Mucosa of descending colon (tissue), 3 donors: ENCODE results near the gene CRYZL1. TPM values are rescaled to one million over a fixed set of nuclear protein-coding genes. Genes with fewer than 3 reads are reported as not detected.
"Not testable (repeated sequence)": the region's sequence is repeated elsewhere in the genome, so short reads cannot be mapped to it uniquely, and the experiment has no call there.

ENCODE experiments used
- ATAC-seq: fragments of 200-7000 bp; cut with Tn5 transposase; one replicate; pipeline ENCODE4 v1.9.1; 2020; ENCODE audit warnings: mild to moderate bottlenecking, moderate library complexity
- DNase-seq, 3 donors: peaks; one replicate each; pipeline ENCODE4 v3.0.0-alpha.2; 2020
- H3K36me3 ChIP-seq: fragments of 200-600 bp; one replicate; pipeline ENCODE4 v1.8.0; 2021; ENCODE audit warnings: low read depth, mild to moderate bottlenecking
- H3K4me1 ChIP-seq: fragments of 200-600 bp; one replicate; pipeline ENCODE4 v1.8.0; 2021; ENCODE audit warnings: low read depth, mild to moderate bottlenecking
- H3K4me3 ChIP-seq: fragments of 200-600 bp; one replicate; pipeline ENCODE4 v1.8.0; 2021; ENCODE audit warnings: mild to moderate bottlenecking
- H3K9me3 ChIP-seq: fragments of 200-600 bp; one replicate; pipeline ENCODE4 v1.8.0; 2021; ENCODE audit warnings: mild to moderate bottlenecking
- CTCF ChIP-seq: fragments of 200-600 bp; IDR thresholded peaks from one replicate; pipeline ENCODE4 v1.8.0; 2022; ENCODE audit warnings: antibody characterized with exemption, mild to moderate bottlenecking
- intact Hi-C, 2 donors: fragments of 100-400 bp; cut with DNase I in 1 of 2; cut with micrococcal nuclease in 1 of 2; formaldehyde crosslinking; loops; one replicate each; pipeline versions ENCODE4 v1.11.0 to v1.11.1; 2022; cut with DNase I, micrococcal nuclease
- total RNA-seq, 3 donors: library from RNA; stranded (reverse); fragmentation: NEBNext Ultra II Directional in 2 of 3; extraction: Animal tissue kit (Norgen Biotek cat#: 25700) in 2 of 3; gene quantifications; one replicate each; pipeline versions ENCODE4 v1.2.1 to v1.2.4, GENCODE V29; 2021 to 2023
- donor health status: DM: no; HTN: no; CAD: no; lungs with moderate emphysema.
- donor health status: DM: no; HTN: no; CAD: no.
- donor health status: DM: no; HTN: yes; CAD: no.

The CRYZL1 gene
- total RNA-seq, 3 donors from 2014 or later, result 33.1 to 55.5 (median 34.0) TPM

GRCh38 chr21:33578959-33579542, 62.5 kb downstream of the CRYZL1 start:
- Histone ChIP-seq H3K4me3 (no peak overlapping the region), H3K36me3 (no peaks in the 10 kb centered on the region), H3K9me3 (no peaks in the 10 kb centered on the region), H3K4me1 (no peaks in the 10 kb centered on the region)
- intact Hi-C loops, result no loop called here
- ATAC-seq, result no peak
- DNase-seq, result no peak
- TF ChIP-seq CTCF, result no peak

DNA sequence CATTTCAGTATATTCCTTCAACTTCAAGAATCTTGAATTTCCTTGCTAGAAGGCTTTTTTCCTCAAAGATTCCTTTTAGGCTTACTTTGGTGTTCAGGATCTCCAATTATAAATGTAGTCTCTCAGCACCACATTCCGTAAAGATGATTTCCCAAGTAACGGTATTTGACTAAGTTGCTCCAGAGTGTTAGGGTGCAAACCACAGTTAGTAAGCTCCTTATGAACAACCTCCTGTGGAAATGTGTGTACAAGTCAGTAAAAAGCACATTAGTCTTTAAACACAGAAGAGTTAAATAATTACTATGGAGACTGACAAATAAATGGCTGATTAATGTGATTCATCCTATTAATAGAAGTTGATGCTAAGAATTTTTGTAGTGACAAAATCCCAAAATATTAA, 63.3 kb downstream of the CRYZL1 start:
- intact Hi-C loops, result no loop called here
- Histone ChIP-seq H3K4me1 (no peaks in the 10 kb centered on the region), H3K36me3 (no peaks in the 10 kb centered on the region), H3K9me3 (no peaks in the 10 kb centered on the region), H3K4me3 (no peak overlapping the region)
- DNase-seq (no peak), ATAC-seq (no peak)
- no peak for TF ChIP-seq CTCF

- ATAC-seq, result peak; percentile 82
- H3K4me3 ChIP-seq, H3K9me3 ChIP-seq, DNase-seq, H3K36me3 ChIP-seq, H3K4me1 ChIP-seq, intact Hi-C loops: not testable (repeated sequence)
Observed at GRCh38 chr21:33576741-33577141, 64.8 kb downstream of the CRYZL1 start.

DNA sequence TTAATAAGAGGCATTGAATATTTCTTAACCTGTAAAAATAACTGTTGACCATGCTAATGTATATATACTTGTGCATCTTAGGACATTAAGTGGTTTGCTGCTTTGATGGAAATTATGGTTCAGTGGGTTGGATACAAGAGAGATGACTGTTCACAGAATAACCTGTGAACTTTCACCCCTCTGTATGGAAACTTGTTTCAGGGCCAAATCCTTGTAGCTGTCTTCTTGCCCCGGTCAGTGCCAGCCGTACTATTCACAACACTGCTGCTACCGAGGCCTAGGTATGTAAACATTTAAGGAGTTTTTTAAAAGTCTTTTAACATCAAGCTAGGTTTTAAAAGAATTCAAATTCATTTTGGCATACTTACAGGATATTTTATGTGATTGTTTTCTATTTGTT, 69.2 kb downstream of the CRYZL1 start:
- Histone ChIP-seq H3K4me3 (no peak overlapping the region), H3K9me3 (no peaks in the 10 kb centered on the region), H3K36me3 (peaks cover 5% of the 10 kb centered on the region), H3K4me1 (no peaks in the 10 kb centered on the region)
- intact Hi-C loops, result no loop called here
- no peak for DNase-seq
- no peak for ATAC-seq
- no peak for TF ChIP-seq CTCF

GRCh38 chr21:33569991-33570390, 71.5 kb downstream of the CRYZL1 start:
- no peak for ATAC-seq
- DNase-seq, result no peak
- H3K9me3 ChIP-seq, result no peaks in the 10 kb centered on the region
- peaks cover 5% of the 10 kb centered on the region for H3K36me3 ChIP-seq
- intact Hi-C loops, result no loop called here
- TF ChIP-seq CTCF, result no peak
- H3K4me3 ChIP-seq, result no peak overlapping the region
- H3K4me1 ChIP-seq, result no peaks in the 10 kb centered on the region

GRCh38 chr21:33568448-33568847, 73.1 kb downstream of the CRYZL1 start:
- H3K36me3 ChIP-seq, result peaks cover 5% of the 10 kb centered on the region
- no peak overlapping the region for H3K4me3 ChIP-seq
- ATAC-seq (no peak), DNase-seq (no peak)
- H3K9me3 ChIP-seq, result no peaks in the 10 kb centered on the region
- no peaks in the 10 kb centered on the region for H3K4me1 ChIP-seq
- intact Hi-C loops, result no loop called here
- no peak for TF ChIP-seq CTCF
